ENCODE results near the gene KCNT1.

The KCNT1 gene

DNA sequence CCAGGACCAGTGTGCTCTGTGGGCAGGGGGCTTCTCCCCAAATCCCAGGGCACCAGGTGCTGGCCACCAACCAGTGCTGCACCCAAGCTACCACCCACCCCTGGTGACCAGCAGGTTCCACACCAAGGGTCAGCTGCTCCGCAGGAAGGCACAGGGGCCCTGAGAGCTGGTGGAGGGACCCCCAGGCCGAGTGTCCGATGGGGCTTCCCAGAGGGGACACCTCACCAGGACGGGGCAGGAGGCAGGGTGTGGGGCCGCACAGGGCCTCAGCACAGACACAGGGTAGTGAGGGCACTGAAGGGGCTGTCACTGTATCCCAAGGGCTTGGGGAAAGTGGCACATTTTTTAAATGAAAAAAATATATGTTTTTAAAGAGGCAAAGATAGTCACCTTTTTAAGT is 20.8 kb upstream of the KCNT1 start:
- TF ChIP-seq, protein P1, sequence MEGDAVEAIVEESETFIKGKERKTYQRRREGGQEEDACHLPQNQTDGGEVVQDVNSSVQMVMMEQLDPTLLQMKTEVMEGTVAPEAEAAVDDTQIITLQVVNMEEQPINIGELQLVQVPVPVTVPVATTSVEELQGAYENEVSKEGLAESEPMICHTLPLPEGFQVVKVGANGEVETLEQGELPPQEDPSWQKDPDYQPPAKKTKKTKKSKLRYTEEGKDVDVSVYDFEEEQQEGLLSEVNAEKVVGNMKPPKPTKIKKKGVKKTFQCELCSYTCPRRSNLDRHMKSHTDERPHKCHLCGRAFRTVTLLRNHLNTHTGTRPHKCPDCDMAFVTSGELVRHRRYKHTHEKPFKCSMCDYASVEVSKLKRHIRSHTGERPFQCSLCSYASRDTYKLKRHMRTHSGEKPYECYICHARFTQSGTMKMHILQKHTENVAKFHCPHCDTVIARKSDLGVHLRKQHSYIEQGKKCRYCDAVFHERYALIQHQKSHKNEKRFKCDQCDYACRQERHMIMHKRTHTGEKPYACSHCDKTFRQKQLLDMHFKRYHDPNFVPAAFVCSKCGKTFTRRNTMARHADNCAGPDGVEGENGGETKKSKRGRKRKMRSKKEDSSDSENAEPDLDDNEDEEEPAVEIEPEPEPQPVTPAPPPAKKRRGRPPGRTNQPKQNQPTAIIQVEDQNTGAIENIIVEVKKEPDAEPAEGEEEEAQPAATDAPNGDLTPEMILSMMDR (IDR thresholded peaks at IDR 0.05; ENCODE audit: extremely low read depth, insufficient read depth, missing control alignments), result no peak
- in situ Hi-C loops (cut with MboI; ENCODE audit: low pct_unique_long_range_greater_than_20kb, low sequenced_read_pairs, unreplicated experiment), result no loop called here
- DNase-seq (ENCODE audit: low spot score), result no peak

DNA sequence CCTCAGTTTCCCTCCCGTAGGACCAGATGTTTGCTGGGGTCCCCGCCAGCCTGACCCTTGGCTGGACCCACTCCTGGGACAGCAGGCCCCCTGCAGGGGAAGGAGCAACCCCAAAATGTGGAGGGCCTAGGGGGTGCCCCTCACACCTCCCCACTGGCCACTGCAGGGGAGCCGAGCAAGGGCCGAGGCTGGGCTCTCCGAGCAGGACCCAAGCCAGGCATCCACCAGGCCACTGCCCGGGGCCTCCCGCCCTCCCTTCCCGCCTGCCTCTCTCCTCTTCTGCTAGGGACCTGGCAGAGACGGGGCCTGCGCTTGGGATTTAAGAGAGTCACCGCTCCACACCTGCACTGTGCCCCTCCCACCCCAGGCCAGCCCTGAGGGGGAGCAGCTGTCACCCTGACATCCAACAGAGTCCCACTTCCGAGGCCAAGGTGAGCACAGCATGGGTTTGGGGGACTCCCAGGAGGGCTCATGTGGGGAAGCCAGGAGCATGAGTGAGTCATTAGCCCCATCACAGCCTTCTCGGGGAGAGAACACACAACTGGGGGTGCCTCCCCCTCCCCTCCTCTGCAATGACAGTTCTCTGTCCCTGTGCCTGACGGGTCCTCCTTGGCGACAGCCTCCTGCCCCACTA is 18.5 kb upstream of the KCNT1 start:
- in situ Hi-C loops (cut with MboI; ENCODE audit: low pct_unique_long_range_greater_than_20kb, low sequenced_read_pairs, unreplicated experiment), result no loop called here
- TF ChIP-seq, protein P1 (IDR thresholded peaks at IDR 0.05; ENCODE audit: extremely low read depth, insufficient read depth, missing control alignments), result no peak
- no peak for DNase-seq (ENCODE audit: low spot score)

DNA sequence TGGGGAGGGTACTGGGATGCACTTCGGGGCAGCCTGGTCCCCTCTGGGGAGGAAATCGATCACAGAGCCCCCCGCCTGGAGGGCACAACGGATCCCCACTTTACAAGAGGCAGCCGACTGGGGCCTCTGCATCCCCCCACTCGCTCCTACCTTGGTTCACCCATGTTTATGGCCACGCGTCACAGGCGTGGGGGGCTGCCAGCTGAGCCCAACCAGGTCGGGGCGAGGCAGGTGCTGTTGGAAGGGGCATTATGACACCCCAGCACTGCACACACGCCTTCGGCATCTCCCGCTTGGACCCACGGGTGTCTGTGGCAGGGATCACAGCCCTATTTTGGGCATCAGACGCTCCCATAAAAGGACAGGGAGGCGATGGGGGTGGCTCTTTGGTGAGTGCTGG is 17.3 kb upstream of the KCNT1 start:
- in situ Hi-C loops (cut with MboI; ENCODE audit: low pct_unique_long_range_greater_than_20kb, low sequenced_read_pairs, unreplicated experiment), result no loop called here
- TF ChIP-seq, protein P1 (IDR thresholded peaks at IDR 0.05; ENCODE audit: extremely low read depth, insufficient read depth, missing control alignments), result no peak
- DNase-seq (ENCODE audit: low spot score), result no peak

DNA sequence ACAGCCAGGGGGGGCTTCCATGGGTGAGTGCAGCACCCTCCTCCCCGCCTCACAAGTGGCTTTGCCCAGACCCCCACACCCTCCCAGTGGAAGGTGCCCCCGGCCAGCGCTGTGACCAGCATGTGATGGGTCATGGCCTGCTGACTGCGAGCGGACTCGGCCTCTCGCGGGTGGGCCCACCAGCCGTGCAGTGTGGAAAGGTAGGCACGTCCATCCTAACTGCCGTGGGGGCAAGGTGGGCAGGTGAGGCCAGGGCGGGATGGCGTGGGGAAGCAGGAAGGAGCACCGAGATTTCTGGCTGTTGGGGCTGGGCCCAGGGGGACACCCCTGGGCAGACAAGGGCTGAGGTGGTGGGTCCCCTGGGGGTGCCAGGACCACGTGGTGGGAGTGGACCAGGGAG is 14.8 kb upstream of the KCNT1 start:
- in situ Hi-C loops (cut with MboI; ENCODE audit: low pct_unique_long_range_greater_than_20kb, low sequenced_read_pairs, unreplicated experiment), result no loop called here
- DNase-seq (ENCODE audit: low spot score), result no peak

DNA sequence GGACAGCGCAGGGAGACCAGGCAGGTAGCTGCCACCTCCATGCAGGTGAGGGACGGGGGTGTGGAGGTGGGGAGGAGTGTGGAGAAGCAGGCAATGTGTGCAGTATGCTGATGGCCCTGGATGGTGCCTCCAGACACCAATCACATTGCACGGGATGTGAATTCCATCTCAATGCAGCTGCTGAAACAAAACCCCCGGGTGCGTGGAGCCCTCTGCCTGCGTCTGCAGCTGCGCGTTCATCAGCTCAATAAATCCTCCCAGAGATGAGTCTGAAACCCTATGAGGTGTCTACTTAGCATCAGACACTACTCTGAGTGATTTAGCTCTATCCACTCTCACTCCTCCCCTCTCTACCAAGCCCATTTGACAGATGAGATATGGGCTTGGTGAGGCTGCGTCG is 13.0 kb upstream of the KCNT1 start:
- in situ Hi-C loops (cut with MboI; ENCODE audit: low pct_unique_long_range_greater_than_20kb, low sequenced_read_pairs, unreplicated experiment), result no loop called here
- DNase-seq (ENCODE audit: low spot score), result no peak
- TF ChIP-seq, protein P1 (IDR thresholded peaks at IDR 0.05; ENCODE audit: extremely low read depth, insufficient read depth, missing control alignments), result no peak

More for the DNA sequence above, 14.8 kb upstream of the KCNT1 start:
- TF ChIP-seq, protein P1 (IDR thresholded peaks at IDR 0.05; ENCODE audit: extremely low read depth, insufficient read depth, missing control alignments), result no peak

DNA sequence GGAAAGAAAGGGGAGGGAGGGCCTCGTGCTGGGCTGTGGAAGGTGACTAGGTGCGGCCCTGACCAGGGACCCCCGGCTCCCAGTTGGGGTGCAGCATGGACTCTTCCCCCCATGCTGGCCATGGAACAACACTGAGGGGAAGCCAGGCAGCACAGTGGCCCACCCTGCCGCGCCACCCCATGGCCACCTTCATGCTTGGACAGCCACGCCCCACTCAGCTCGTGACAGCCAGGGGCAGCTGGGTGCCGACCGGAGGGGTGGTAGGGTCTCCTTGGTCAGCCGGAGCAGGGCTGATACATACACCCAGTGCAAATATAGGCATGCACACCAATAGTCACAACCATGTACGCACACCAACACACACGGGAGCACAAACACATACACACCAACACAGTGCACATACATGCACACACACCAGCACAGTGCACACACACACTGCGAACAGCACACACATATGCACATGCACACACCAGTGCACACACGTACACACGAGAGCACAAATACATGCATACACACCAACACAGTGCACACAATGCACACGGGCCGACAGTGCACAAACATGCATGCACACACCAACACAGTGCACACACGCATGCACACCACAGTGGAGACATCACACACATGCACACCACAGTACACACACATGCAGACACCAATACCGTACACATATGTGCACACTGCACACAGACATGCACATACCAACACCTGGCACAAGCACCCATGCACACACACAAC is 11.0 kb upstream of the KCNT1 start:
- DNase-seq (ENCODE audit: low spot score), result no peak
- in situ Hi-C loops (cut with MboI; ENCODE audit: low pct_unique_long_range_greater_than_20kb, low sequenced_read_pairs, unreplicated experiment), result no loop called here
- TF ChIP-seq, protein P1 (IDR thresholded peaks at IDR 0.05; ENCODE audit: extremely low read depth, insufficient read depth, missing control alignments), result no peak

All from GM13977 (cell line).